Inflammatory macrophage (primary cell): ENCODE results near the gene PDE3B.
"Not testable (repeated sequence)": the region's sequence is repeated elsewhere in the genome, so short reads cannot be mapped to it uniquely, and the experiment has no call there.

Source experiments
- DNase-seq, 2 donors: peaks; one replicate each; pipeline ENCODE4 v3.0.0-alpha.2; 2020 to 2022

The PDE3B gene

GRCh38 chr11:14750911-14751310 is 107.3 kb downstream of the PDE3B start:
- DNase-seq, result no peak

GRCh38 chr11:14751975-14752407 is 108.4 kb downstream of the PDE3B start:
- no peak for DNase-seq

DNA sequence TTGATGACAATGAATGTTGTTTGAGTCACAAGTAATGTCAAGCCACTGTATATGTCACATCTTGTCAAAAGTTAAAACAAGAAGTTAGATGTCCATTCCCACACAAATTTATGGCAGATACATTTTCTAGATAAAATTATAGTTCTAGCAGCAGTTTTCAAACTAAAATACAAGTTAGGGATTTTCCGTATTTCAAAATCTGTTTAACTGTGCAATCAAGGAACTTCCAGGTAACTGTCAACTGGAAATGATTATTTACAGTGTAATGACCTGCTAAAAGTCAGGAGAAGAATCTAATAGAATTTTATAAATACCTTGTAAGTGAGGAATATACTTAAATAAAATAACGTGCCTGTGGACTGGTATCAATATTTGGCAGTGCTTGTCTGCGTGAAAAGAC is 111.5 kb downstream of the PDE3B start:
- no peak for DNase-seq

DNA sequence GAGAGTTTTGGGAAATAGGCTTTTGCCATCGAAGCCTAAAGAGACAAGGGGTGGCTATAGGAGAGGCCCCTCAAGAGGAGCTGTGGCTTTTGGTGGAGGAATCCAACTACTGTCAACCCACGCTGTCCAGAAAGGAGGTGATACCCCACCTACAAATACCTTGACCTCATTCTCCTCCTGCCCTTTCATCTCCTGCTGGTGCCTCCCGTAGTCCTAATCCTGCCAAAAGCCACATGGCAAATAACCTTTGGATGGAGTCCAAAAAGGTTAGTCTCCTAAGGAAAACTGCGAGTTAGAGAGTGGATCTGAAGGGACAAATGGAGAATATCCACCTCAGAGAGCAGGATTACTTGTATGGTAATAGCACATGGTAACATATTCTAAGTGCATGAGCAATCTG is 112.7 kb downstream of the PDE3B start:
- DNase-seq, result no peak

- not testable (repeated sequence) for DNase-seq
These were observed 115.9 kb downstream of the PDE3B start for GRCh38 chr11:14759300-14760012.

DNA sequence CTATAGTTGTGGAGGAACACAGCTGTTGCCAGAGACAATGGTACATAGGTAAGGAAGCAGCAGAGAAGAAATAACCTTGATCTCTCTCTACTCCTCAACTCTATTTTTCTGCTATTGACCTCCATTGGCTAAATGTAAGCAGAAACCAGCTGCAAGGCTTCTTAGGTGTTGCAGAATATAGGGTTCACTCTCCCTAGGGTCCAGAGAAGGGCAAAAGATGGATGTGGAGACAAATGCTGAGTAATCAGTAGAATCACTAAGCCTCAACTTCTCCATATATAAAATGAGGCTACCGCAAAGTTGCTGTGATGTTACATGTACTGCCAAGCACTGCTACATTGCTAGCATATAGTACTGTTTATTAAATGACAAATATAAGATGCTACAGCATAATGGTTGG is 120.6 kb downstream of the PDE3B start:
- DNase-seq, result no peak

- DNase-seq, result peak in 1 of 2 donors; percentile 49
These were observed 121.2 kb downstream of the PDE3B start for GRCh38 chr11:14764579-14765527.

- no peak for DNase-seq
These were observed 123.0 kb downstream of the PDE3B start for GRCh38 chr11:14766585-14766984.

GRCh38 chr11:14768526-14769188 is 125.1 kb downstream of the PDE3B start:
- DNase-seq, result no peak

GRCh38 chr11:14773755-14774154 is 130.2 kb downstream of the PDE3B start:
- no peak for DNase-seq

- DNase-seq, result no peak
These were observed 131.1 kb downstream of the PDE3B start for GRCh38 chr11:14774721-14775120.

DNA sequence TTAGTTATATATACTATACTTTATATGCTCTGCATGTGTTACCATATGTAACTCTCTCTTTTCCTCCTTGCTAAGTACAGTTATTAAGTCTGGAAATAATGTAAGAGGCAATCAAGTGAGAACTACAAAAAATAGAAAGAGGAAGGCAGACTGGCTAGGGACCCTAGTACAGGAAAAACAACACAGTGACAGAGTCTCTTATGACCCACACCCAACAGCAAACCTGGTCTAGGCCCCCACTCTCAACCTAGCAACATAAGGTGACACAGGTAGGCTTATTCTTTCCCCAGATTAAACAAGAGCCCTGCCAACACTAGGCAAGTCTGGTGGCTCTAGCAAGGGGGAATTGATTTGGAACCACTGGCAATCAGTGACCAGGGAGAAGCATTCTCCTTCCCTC is 132.3 kb downstream of the PDE3B start:
- no peak for DNase-seq

DNA sequence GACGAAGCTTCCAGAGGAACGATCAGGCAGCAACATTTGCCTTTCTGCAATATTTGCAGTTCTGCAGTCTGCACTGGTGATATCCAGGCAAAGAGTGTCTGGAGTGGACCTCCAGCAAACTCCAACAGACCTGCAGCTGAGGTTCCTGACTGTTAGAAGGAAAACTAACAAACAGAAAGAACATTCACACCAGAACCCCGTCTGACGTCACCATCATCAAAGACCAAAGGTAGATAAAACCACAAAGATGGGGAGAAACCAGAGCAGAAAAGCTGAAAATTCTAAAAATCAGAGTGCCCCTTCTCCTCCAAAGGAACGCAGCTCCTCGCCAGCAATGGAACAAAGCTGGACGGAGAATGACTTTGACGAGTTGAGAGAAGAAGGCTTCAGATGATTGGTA is 134.9 kb downstream of the PDE3B start:
- not testable (repeated sequence) for DNase-seq

GRCh38 chr11:14783788-14784187 is 140.2 kb downstream of the PDE3B start:
- no peak for DNase-seq

- DNase-seq, result no peak
These were observed 140.6 kb downstream of the PDE3B start for GRCh38 chr11:14784230-14784629.

DNA sequence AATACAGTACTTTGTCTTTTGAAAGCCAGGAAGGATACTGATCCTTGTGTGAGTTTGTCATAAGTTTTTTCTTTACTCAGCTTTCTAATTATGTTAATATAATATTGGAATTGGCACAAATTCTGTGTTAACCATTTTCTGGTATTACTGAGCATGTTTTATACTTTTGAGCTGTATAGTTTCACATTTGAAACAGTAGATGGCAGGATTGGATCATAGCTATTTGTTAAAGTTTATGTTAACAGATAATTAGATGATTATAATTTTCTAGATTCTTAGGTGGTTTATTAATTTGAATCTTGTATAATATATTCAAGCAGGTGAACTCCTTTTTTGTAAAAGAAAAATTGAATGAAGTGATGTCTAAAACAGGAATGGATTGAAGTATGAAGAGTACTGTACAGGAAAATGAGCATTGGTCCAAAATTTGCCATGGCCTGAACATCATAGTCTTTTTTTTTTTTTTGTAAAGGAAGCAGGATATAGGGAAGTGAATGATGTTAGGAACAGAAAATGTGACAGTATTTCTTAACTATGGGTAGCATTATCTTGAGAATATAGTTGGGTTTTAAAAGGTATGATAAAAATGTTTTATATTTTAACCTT is 146.4 kb downstream of the PDE3B start:
- DNase-seq, result no peak

DNA sequence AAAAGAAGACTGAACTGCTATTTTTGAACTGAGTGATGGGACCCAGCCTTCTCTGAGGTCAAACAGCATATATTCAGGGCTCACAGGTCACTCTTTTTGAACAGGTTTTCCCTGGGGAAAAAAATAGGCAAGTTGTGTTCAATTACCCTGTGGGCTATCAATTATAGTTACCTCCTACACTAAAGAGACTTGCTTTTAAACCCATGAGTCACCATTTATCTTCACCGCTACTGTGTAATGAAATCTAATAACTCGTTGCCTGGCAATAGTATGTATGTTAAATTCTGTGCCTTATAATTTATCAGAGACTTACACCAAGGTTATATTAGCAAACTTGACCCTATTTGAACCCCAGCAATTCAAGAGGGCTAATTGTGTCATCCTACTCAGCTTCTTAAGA is 149.9 kb downstream of the PDE3B start:
- DNase-seq, result no peak

- not testable (repeated sequence) for DNase-seq
These were observed 152.4 kb downstream of the PDE3B start for GRCh38 chr11:14796028-14796427.

GRCh38 chr11:14803846-14804245 is 160.2 kb downstream of the PDE3B start:
- DNase-seq, result no peak

- DNase-seq, result no peak
These were observed 165.9 kb downstream of the PDE3B start for GRCh38 chr11:14809466-14809865.

- no peak for DNase-seq
These were observed 169.2 kb downstream of the PDE3B start for GRCh38 chr11:14812757-14813156.

DNA sequence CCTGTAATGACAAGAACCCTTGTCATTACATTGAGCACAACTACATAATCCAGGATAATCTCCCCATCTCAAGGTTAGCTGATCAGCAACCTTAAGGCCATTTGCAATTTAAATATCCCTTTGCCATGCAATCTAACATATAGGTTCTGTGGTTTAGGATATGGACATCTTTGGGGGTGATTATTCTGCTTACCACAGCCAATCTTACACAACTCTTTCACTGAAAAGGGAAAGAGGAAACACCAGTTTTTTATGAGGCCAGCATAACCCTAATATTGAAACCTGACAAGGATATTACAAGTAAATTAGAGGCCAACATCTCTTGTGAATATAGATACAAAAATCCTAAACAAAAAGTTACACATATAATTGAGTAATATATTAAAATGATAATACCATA is 169.9 kb downstream of the PDE3B start:
- DNase-seq, result peak; percentile 24 to 65

DNA sequence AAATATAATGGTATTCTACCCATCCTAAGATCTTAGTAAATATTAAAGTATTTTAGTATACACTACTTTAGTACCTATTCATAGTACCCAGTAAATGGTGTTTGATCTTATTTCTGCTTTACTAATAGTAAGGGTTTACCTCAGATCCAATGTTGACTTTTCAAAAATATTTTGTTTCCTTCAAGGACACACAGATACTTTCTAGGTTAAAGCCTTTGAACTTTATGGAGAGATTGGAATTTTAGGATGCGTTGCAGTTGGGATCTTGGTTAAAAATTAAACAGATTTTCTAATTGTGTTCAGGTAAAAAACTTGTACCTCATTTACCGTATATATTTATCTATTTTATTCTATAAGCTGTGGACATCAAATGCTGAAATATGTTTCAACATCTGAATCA is 175.2 kb downstream of the PDE3B start:
- DNase-seq, result no peak
